ENCODE results near the gene PKNOX2. TPM values are rescaled to one million over a fixed set of nuclear protein-coding genes. Genes with fewer than 3 reads are reported as not detected.

The PKNOX2 gene
- total and polyA plus RNA-seq, 9 of the 15 experiments (the other 6 are each of a cell fraction or from before 2014, with no cell fraction given), result not detected

- no peak overlapping the region for H3K27ac ChIP-seq (ENCODE audit: extremely low read depth, low read depth, low read length)
- 0% methylated on average over 1 of the region's 1 CpG for WGBS (ENCODE audit: insufficient coverage, low coverage, missing lambda C conversion rate)
- peaks cover 13 to 54% of the 10 kb centered on the region in 2 experiments for H3K27me3 ChIP-seq (ENCODE audit: control insufficient read depth in 2 of 2, insufficient read depth in 2 of 2, low read length in 2 of 2)
- no peaks in the 10 kb centered on the region for H3K9me3 ChIP-seq (replicated peaks; ENCODE audit: control insufficient read depth, insufficient read depth, low read depth, low read length)
- CTCF ChIA-PET (ENCODE audit: low intra/inter-chr PET ratio), result no interaction called here
- in situ Hi-C loops (cut with MboI), result no loop called here
- H3K79me2 ChIP-seq (ENCODE audit: control insufficient read depth, insufficient read depth, low read length), result no peaks in the 10 kb centered on the region
- ATAC-seq (no peak), DNase-seq (ENCODE audit: extremely low read depth in 1 of 4, low spot score in 3 of 4) (no peak), FAIRE-seq (no peak)
- H4K20me1 ChIP-seq (replicated peaks; ENCODE audit: control insufficient read depth, insufficient read depth, low read length), result no peaks in the 10 kb centered on the region
- no peak overlapping the region for H2AFZ ChIP-seq (ENCODE audit: low read depth, low read length)
- H3K4me2 ChIP-seq (ENCODE audit: insufficient read depth, low read length), result no peak overlapping the region
- BruUV-seq (replicated peaks), result no TSS peak
- POLR2A ChIA-PET, result no interaction called here
- H3K4me3 ChIP-seq, result no peak overlapping the region
- H3K9me1 ChIP-seq (ENCODE audit: control insufficient read depth, insufficient read depth, low read length), result no peaks in the 10 kb centered on the region
- H3K9ac ChIP-seq (ENCODE audit: insufficient read depth in 1 of 2, low read depth in 2 of 2, low read length in 2 of 2), result no peak overlapping the region
- intact Hi-C loops (cut with micrococcal nuclease), result no loop called here
- TF ChIP-seq ZNF347 (CRISPR knock-in tag; IDR thresholded peaks at IDR 0.05; ENCODE audit: low read depth) (no peak), ZFX (CRISPR knock-in tag; IDR thresholded peaks at IDR 0.05) (no peak), DPF2 (IDR thresholded peaks at IDR 0.05) (no peak), U2AF2 (optimal IDR thresholded peaks at IDR 0.05; ENCODE audit: low read depth, low read length) (no peak), ZZZ3 (IDR thresholded peaks at IDR 0.05) (no peak), POLR3G (IDR thresholded peaks at IDR 0.05; ENCODE audit: extremely low read depth, insufficient read length, insufficient replicate concordance) (no peak), SNIP1 (IDR thresholded peaks at IDR 0.05; ENCODE audit: low read depth) (no peak), NR4A1 (CRISPR knock-in tag; IDR thresholded peaks at IDR 0.05) (no peak), NR4A1 (tag; IDR thresholded peaks at IDR 0.05) (no peak)
- TF ChIP-seq, protein P1, sequence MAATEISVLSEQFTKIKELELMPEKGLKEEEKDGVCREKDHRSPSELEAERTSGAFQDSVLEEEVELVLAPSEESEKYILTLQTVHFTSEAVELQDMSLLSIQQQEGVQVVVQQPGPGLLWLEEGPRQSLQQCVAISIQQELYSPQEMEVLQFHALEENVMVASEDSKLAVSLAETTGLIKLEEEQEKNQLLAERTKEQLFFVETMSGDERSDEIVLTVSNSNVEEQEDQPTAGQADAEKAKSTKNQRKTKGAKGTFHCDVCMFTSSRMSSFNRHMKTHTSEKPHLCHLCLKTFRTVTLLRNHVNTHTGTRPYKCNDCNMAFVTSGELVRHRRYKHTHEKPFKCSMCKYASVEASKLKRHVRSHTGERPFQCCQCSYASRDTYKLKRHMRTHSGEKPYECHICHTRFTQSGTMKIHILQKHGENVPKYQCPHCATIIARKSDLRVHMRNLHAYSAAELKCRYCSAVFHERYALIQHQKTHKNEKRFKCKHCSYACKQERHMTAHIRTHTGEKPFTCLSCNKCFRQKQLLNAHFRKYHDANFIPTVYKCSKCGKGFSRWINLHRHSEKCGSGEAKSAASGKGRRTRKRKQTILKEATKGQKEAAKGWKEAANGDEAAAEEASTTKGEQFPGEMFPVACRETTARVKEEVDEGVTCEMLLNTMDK (IDR thresholded peaks at IDR 0.05; ENCODE audit: borderline replicate concordance, insufficient read depth, low read depth, low read length, poor library complexity, severe bottlenecking), result no peak
- TF ChIP-seq, protein P2, sequence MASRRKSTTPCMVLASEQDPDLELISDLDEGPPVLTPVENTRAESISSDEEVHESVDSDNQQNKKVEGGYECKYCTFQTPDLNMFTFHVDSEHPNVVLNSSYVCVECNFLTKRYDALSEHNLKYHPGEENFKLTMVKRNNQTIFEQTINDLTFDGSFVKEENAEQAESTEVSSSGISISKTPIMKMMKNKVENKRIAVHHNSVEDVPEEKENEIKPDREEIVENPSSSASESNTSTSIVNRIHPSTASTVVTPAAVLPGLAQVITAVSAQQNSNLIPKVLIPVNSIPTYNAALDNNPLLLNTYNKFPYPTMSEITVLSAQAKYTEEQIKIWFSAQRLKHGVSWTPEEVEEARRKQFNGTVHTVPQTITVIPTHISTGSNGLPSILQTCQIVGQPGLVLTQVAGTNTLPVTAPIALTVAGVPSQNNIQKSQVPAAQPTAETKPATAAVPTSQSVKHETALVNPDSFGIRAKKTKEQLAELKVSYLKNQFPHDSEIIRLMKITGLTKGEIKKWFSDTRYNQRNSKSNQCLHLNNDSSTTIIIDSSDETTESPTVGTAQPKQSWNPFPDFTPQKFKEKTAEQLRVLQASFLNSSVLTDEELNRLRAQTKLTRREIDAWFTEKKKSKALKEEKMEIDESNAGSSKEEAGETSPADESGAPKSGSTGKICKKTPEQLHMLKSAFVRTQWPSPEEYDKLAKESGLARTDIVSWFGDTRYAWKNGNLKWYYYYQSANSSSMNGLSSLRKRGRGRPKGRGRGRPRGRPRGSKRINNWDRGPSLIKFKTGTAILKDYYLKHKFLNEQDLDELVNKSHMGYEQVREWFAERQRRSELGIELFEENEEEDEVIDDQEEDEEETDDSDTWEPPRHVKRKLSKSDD (conservative IDR thresholded peaks at IDR 0.05; ENCODE audit: low read length), result no peak
- TF ChIP-seq, protein P3, sequence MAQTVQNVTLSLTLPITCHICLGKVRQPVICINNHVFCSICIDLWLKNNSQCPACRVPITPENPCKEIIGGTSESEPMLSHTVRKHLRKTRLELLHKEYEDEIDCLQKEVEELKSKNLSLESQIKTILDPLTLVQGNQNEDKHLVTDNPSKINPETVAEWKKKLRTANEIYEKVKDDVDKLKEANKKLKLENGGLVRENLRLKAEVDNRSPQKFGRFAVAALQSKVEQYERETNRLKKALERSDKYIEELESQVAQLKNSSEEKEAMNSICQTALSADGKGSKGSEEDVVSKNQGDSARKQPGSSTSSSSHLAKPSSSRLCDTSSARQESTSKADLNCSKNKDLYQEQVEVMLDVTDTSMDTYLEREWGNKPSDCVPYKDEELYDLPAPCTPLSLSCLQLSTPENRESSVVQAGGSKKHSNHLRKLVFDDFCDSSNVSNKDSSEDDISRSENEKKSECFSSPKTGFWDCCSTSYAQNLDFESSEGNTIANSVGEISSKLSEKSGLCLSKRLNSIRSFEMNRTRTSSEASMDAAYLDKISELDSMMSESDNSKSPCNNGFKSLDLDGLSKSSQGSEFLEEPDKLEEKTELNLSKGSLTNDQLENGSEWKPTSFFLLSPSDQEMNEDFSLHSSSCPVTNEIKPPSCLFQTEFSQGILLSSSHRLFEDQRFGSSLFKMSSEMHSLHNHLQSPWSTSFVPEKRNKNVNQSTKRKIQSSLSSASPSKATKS (CRISPR knock-in tag; IDR thresholded peaks at IDR 0.05), result no peak
- no peaks in the 10 kb centered on the region for H3K4me1 ChIP-seq (replicated peaks in 1 of 2; ENCODE audit: control insufficient read depth in 2 of 2, insufficient read depth in 2 of 2, low read length in 2 of 2)
- no peaks in the 10 kb centered on the region for H3K36me3 ChIP-seq (ENCODE audit: control insufficient read depth, insufficient read depth, low read length)
Observed at GRCh38 chr11:125233116-125233515, 68.6 kb downstream of the PKNOX2 start.
